H1 (cell line): ENCODE measurements around the gene MMP1. TPM values are rescaled to one million over a fixed set of nuclear protein-coding genes. Genes with fewer than 3 reads are reported as not detected.

Experiments
- CTCF ChIA-PET: fragments of 300-600 bp; sonication (Branson Sonifier 250); formaldehyde crosslinking; loops from one replicate; lab custom pipeline; 2021; ENCODE audit not compliant: partially characterized antibody; lab: Charles Lee
- POLR2A ChIA-PET: fragments of 300-600 bp; sonication (Branson Sonifier 250); formaldehyde crosslinking; loops from one replicate; lab custom pipeline; 2021; ENCODE audit warnings: inconsistent platforms; ENCODE audit not compliant: partially characterized antibody; lab: Charles Lee
- DNase-seq, 2 experiments: peaks; one replicate each; pipeline versions ENCODE4 v3.0.0 to v3.0.0-alpha.2; 2010 to 2022; ENCODE audit warnings: low spot score in 2 of 2, low read depth in 1 of 2, mixed read lengths in 1 of 2
- FAIRE-seq: peaks from 2 replicates; lab custom pipeline; 2011; peaks lifted over from hg19 to GRCh38; lab: Jason Lieb, UNC
- H2AFZ ChIP-seq: 2 replicates; pipeline ENCODE4 v1.8.1; 2012; ENCODE audit warnings: low read length, inconsistent platforms
- H2AK5ac ChIP-seq: 2 replicates; pipeline ENCODE4 v1.6.1; 2013; ENCODE audit warnings: low read depth, low read length
- H2BK120ac ChIP-seq: replicated peaks from 2 replicates; pipeline ENCODE3; 2013; ENCODE audit warnings: low read depth, low read length, inconsistent platforms
- H2BK12ac ChIP-seq: 2 replicates; pipeline ENCODE4 v1.6.1; 2013; ENCODE audit warnings: low read depth, low read length
- H2BK15ac ChIP-seq: 2 replicates; pipeline ENCODE4 v1.6.1; 2013; ENCODE audit warnings: low read length
- H2BK20ac ChIP-seq: 2 replicates; pipeline ENCODE4 v1.6.1; 2013; ENCODE audit warnings: low read length
- H2BK5ac ChIP-seq: 2 replicates; pipeline ENCODE4 v1.6.1; 2013; ENCODE audit warnings: low read depth, low read length
- H3K14ac ChIP-seq: 2 replicates; pipeline ENCODE4 v1.6.1; 2013; ENCODE audit warnings: inconsistent platforms; ENCODE audit not compliant: insufficient read length
- H3K18ac ChIP-seq: 2 replicates; pipeline ENCODE4 v1.6.1; 2013; ENCODE audit warnings: low read length; ENCODE audit errors: extremely low read depth
- H3K23ac ChIP-seq: 2 replicates; pipeline ENCODE4 v1.6.1; 2013; ENCODE audit warnings: inconsistent platforms; ENCODE audit not compliant: insufficient read length
- H3K23me2 ChIP-seq: 2 replicates; pipeline ENCODE4 v1.6.1; 2013; ENCODE audit warnings: low read depth, low read length
- H3K27ac ChIP-seq: 2 replicates; pipeline ENCODE4 v1.6.1; 2011; ENCODE audit warnings: low read depth, low read length, inconsistent platforms
- H3K27me3 ChIP-seq, 4 experiments: replicated peaks in 1 of 4; 1 replicate in 1 of 4; 2 replicates in 3 of 4; pipeline versions ENCODE4 v1.6.1 to v1.8.1; 2011 to 2013; ENCODE audit warnings: low read length in 3 of 4, mild to moderate bottlenecking in 3 of 4, inconsistent platforms in 2 of 4, mixed read lengths in 2 of 4, moderate library complexity in 1 of 4; ENCODE audit not compliant: control insufficient read depth in 3 of 4, insufficient read depth in 3 of 4; ENCODE audit errors: extremely low read depth in 1 of 4
- H3K36me3 ChIP-seq, 4 experiments: 2 replicates each; pipeline versions ENCODE4 v1.6.1 to v1.8.1; 2011 to 2013; ENCODE audit warnings: mild to moderate bottlenecking in 4 of 4, low read length in 3 of 4, moderate library complexity in 2 of 4, control low read depth in 1 of 4, inconsistent platforms in 1 of 4; ENCODE audit not compliant: insufficient read depth in 4 of 4, control insufficient read depth in 2 of 4
- H3K4ac ChIP-seq: replicated peaks from 2 replicates; pipeline ENCODE3; 2013; ENCODE audit warnings: low read length, low read depth, mixed read lengths, inconsistent platforms; ENCODE audit not compliant: insufficient read length
- H3K4me1 ChIP-seq, 4 experiments: replicated peaks in 1 of 4; 1 replicate in 1 of 4; 2 replicates in 3 of 4; pipeline versions ENCODE4 v1.6.1 to v1.8.1; 2011 to 2013; ENCODE audit warnings: low read length in 3 of 4, inconsistent platforms in 2 of 4, mixed read lengths in 1 of 4; ENCODE audit not compliant: insufficient read depth in 4 of 4, control insufficient read depth in 3 of 4
- H3K4me2 ChIP-seq, 2 experiments: 2 replicates each; pipeline versions ENCODE4 v1.6.1 to v1.8.1; 2011 to 2013; ENCODE audit warnings: low read depth in 2 of 2, low read length in 2 of 2, control low read depth in 1 of 2, inconsistent platforms in 1 of 2, mild to moderate bottlenecking in 1 of 2; ENCODE audit not compliant: insufficient read depth in 1 of 2
- H3K4me3 ChIP-seq, 4 experiments: fragments of 200-600, 300-600 bp in 1 of 4; sonication (generic), shearing (Covaris generic), sonication (Bioruptor Twin) in 1 of 4; 2 replicates each; pipeline versions ENCODE4 v1.5.1 to v1.8.1; 2011 to 2016; ENCODE audit warnings: low read length in 4 of 4, low read depth in 3 of 4, control low read depth in 2 of 4, inconsistent platforms in 2 of 4, mild to moderate bottlenecking in 2 of 4, mixed read lengths in 1 of 4, moderate library complexity in 1 of 4; ENCODE audit not compliant: insufficient read depth in 2 of 4; ENCODE audit errors: extremely low read depth in 1 of 4
- H3K56ac ChIP-seq: replicated peaks from 2 replicates; pipeline ENCODE3; 2013; ENCODE audit warnings: low read depth, mild to moderate bottlenecking, mixed read lengths, low read length, inconsistent platforms; ENCODE audit not compliant: insufficient read length
- H3K79me1 ChIP-seq: 2 replicates; pipeline ENCODE4 v1.6.1; 2013; ENCODE audit warnings: low read depth, low read length, control low read depth
- H3K79me2 ChIP-seq, 2 experiments: 2 replicates each; pipeline versions ENCODE4 v1.6.1 to v1.8.1; 2012 to 2013; ENCODE audit warnings: low read length in 2 of 2, mild to moderate bottlenecking in 2 of 2, inconsistent platforms in 1 of 2; ENCODE audit not compliant: insufficient read depth in 2 of 2, control insufficient read depth in 1 of 2
- H3K9ac ChIP-seq, 4 experiments: replicated peaks in 1 of 4; 1 replicate in 1 of 4; 2 replicates in 3 of 4; pipeline versions ENCODE4 v1.6.1 to v1.8.1; 2011 to 2013; ENCODE audit warnings: low read depth in 3 of 4, low read length in 3 of 4, control low read depth in 2 of 4, mild to moderate bottlenecking in 2 of 4, moderate library complexity in 2 of 4, inconsistent platforms in 1 of 4; ENCODE audit errors: extremely low read depth in 1 of 4
- H3K9me3 ChIP-seq, 2 experiments: 2 replicates each; pipeline versions ENCODE4 v1.6.1 to v1.8.1; 2012 to 2013; ENCODE audit warnings: mild to moderate bottlenecking in 2 of 2, moderate library complexity in 2 of 2, control low read depth in 1 of 2, inconsistent platforms in 1 of 2, low read depth in 1 of 2, low read length in 1 of 2, mixed read lengths in 1 of 2; ENCODE audit not compliant: insufficient read depth in 2 of 2
- H4K20me1 ChIP-seq, 2 experiments: replicated peaks in 1 of 2; 2 replicates each; pipeline versions ENCODE3 to v1.8.1; 2011 to 2013; ENCODE audit warnings: inconsistent platforms in 2 of 2, low read length in 2 of 2, mild to moderate bottlenecking in 1 of 2; ENCODE audit not compliant: insufficient read depth in 2 of 2, control insufficient read depth in 1 of 2
- H4K5ac ChIP-seq: 2 replicates; pipeline ENCODE4 v1.6.1; 2013; ENCODE audit warnings: low read length, low read depth, mixed read lengths, inconsistent platforms; ENCODE audit not compliant: insufficient read length
- H4K8ac ChIP-seq: 2 replicates; pipeline ENCODE4 v1.8.0; 2013; ENCODE audit warnings: mild to moderate bottlenecking, moderate library complexity, low read length, inconsistent platforms; ENCODE audit not compliant: insufficient read depth; ENCODE audit errors: extremely low read depth
- H4K91ac ChIP-seq: replicated peaks from 2 replicates; pipeline ENCODE3; 2013; ENCODE audit warnings: low read length, mixed read lengths, inconsistent platforms; ENCODE audit not compliant: insufficient read length
- CBX5 ChIP-seq: fragments of 300-800, 300-1000 bp; sonication (generic); IDR thresholded peaks from 2 replicates; pipeline ENCODE4 v1.7.1; 2016; ENCODE audit warnings: antibody characterized with exemption, low read length, low read depth
- EZH2 ChIP-seq: fragments of 200-600 bp; sonication (generic); IDR thresholded peaks from 2 replicates; pipeline ENCODE4 v1.7.1; 2012; ENCODE audit warnings: low read depth, mild to moderate bottlenecking, moderate library complexity, low read length, inconsistent platforms; ENCODE audit not compliant: severe bottlenecking
- NRF1 ChIP-seq: IDR thresholded peaks from 2 replicates; pipeline ENCODE4 v1.6.1; 2011; ENCODE audit warnings: mild to moderate bottlenecking, low read depth, low read length, improper control_type of control experiment
- RAD21 ChIP-seq, 2 experiments: IDR thresholded peaks in 1 of 2; conservative IDR thresholded peaks in 1 of 2; 2 replicates each; pipeline ENCODE4 v1.6.1; 2011; ENCODE audit warnings: low read depth in 2 of 2, low read length in 2 of 2, improper control_type of control experiment in 1 of 2, inconsistent platforms in 1 of 2, mild to moderate bottlenecking in 1 of 2, moderate library complexity in 1 of 2
- SAP30 ChIP-seq: fragments of 300-600 bp; sonication (generic); IDR thresholded peaks from 2 replicates; pipeline ENCODE4 v1.7.1; 2012; ENCODE audit warnings: low read length, moderate library complexity, mild to moderate bottlenecking, inconsistent platforms; ENCODE audit not compliant: insufficient read depth, insufficient replicate concordance
- WGBS, 2 experiments: shearing (Covaris generic) in 1 of 2; methylation state at CpG; one replicate each; pipeline versions ENCODE4 v1.1.6 to v1.1.7; 2013 to 2015; ENCODE audit warnings: low lambda C conversion rate in 2 of 2, mixed read lengths in 2 of 2, inconsistent platforms in 1 of 2, low coverage in 1 of 2, missing lambda C conversion rate in 1 of 2; ENCODE audit not compliant: insufficient replicate concordance in 2 of 2, insufficient coverage in 1 of 2, insufficient read length in 1 of 2; ENCODE audit errors: extremely low coverage in 1 of 2, missing lambda C conversion rate in 1 of 2; 5-methylcytosine and 5-hydroxymethylcytosine counted together
- polyA plus RNA-seq, 7 experiments: library from polyadenylated mRNA; depleted of rRNA in 3 of 7; stranded (reverse) in 5 of 7; unstranded in 2 of 7; fragments of >200 nt in 5 of 7; fragments of 200-250 nt in 2 of 7; gene quantifications; 1 replicate in 5 of 7; 2 replicates in 1 of 7; 4 replicates in 1 of 7; pipeline versions ENCODE4 v1.2.1 to v1.2.3, GENCODE V29; 2011 to 2013; ENCODE audit warnings: missing spikeins in 2 of 7, mixed read lengths in 2 of 7
- total RNA-seq: library from RNA; stranded (reverse); fragmentation: NEBNext Ultra II Directional; extraction: Animal tissue kit (Norgen Biotek cat#: 25700); gene quantifications from 2 replicates; pipeline ENCODE4 v1.2.1, GENCODE V29; 2021
- TF ChIP-seq, protein P1 (sequence below), 3 experiments: IDR thresholded peaks; 1 replicate in 2 of 3; 2 replicates in 1 of 3; pipeline versions ENCODE4 v1.5.1 to v1.6.1; 2011; ENCODE audit warnings: low read length in 3 of 3, mild to moderate bottlenecking in 3 of 3, inconsistent platforms in 2 of 3, low read depth in 1 of 3, moderate library complexity in 1 of 3; ENCODE audit not compliant: insufficient read depth in 1 of 3; ENCODE audit errors: control extremely low read depth in 1 of 3

MMP1 gene
- total and polyA plus RNA-seq, 2 of the 8 experiments (the other 6 are each of a cell fraction or from before 2014, with no cell fraction given), result not detected

DNA sequence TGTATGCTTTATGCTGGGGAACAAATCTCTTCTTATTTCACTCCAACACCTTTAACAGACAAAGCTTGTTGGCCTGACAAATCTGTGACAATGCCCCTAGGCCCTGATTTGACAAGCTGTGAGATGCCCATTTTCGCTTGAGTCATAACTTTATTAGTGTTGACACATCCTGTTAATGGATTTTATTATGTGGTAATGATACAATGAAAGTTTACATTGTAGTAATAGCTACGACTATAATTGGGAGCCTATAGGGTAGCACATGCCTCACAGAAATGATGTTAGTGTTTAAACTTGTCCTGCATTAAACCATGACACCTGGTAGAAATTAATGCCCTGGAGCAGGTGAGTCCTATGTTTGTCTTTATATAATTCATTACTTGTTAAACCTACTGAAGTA, 14.2 kb downstream of the MMP1 start:
- TF ChIP-seq, protein P1, sequence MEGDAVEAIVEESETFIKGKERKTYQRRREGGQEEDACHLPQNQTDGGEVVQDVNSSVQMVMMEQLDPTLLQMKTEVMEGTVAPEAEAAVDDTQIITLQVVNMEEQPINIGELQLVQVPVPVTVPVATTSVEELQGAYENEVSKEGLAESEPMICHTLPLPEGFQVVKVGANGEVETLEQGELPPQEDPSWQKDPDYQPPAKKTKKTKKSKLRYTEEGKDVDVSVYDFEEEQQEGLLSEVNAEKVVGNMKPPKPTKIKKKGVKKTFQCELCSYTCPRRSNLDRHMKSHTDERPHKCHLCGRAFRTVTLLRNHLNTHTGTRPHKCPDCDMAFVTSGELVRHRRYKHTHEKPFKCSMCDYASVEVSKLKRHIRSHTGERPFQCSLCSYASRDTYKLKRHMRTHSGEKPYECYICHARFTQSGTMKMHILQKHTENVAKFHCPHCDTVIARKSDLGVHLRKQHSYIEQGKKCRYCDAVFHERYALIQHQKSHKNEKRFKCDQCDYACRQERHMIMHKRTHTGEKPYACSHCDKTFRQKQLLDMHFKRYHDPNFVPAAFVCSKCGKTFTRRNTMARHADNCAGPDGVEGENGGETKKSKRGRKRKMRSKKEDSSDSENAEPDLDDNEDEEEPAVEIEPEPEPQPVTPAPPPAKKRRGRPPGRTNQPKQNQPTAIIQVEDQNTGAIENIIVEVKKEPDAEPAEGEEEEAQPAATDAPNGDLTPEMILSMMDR (IDR thresholded peaks at IDR 0.05; ENCODE audit: control extremely low read depth in 1 of 3, insufficient read depth in 1 of 3, low read depth in 1 of 3, low read length in 3 of 3), result no peak
- TF ChIP-seq SAP30 (no peak), CBX5 (no peak), RAD21 (IDR thresholded peaks at IDR 0.05 in 1 of 2, conservative IDR thresholded peaks at IDR 0.05 in 1 of 2; ENCODE audit: low read depth in 2 of 2, low read length in 2 of 2) (no peak), EZH2 (no peak), NRF1 (no peak)
- H4K5ac ChIP-seq, result no peak overlapping the region
- DNase-seq, result no peak
- no peaks in the 10 kb centered on the region for H3K79me2 ChIP-seq
- no peak overlapping the region for H3K4me2 ChIP-seq
- H3K23me2 ChIP-seq, result no peaks in the 10 kb centered on the region
- WGBS, 2 experiments, result 87% methylated on average over 2 of the region's 2 CpGs; no CpG with 5 or more reads in 1 of the 2 experiments
- H2BK5ac ChIP-seq, result no peak overlapping the region
- no peak overlapping the region for H2AFZ ChIP-seq
- H3K9me3 ChIP-seq, result no peaks in the 10 kb centered on the region
- no peak overlapping the region for H3K18ac ChIP-seq
- no peaks in the 10 kb centered on the region for H4K20me1 ChIP-seq
- no peaks in the 10 kb centered on the region for H3K27me3 ChIP-seq
- H3K56ac ChIP-seq, result no peak overlapping the region
- CTCF ChIA-PET, result interaction anchor here (0.9 to 7.0 kb wide), 5 partner anchors 7 to 157 kb away, joined by 8 to 57 read pairs (median 12); no protein-coding TSS in a partner anchor
- H4K8ac ChIP-seq, result no peak overlapping the region
- no peaks in the 10 kb centered on the region for H3K36me3 ChIP-seq
- no peak overlapping the region for H2BK120ac ChIP-seq
- no peak for FAIRE-seq
- H3K23ac ChIP-seq, result no peak overlapping the region
- H3K79me1 ChIP-seq, result no peaks in the 10 kb centered on the region
- no peak overlapping the region for H2BK12ac ChIP-seq
- no peak overlapping the region for H3K4ac ChIP-seq
- H3K4me1 ChIP-seq, result peaks cover 0 to 3% (median under 1%) of the 10 kb centered on the region in 4 experiments; a peak in 2 of 7 replicates
- no peak overlapping the region for H4K91ac ChIP-seq
- H3K9ac ChIP-seq, result no peak overlapping the region
- H3K4me3 ChIP-seq, result no peak overlapping the region
- POLR2A ChIA-PET, result no interaction called here
- no peak overlapping the region for H3K27ac ChIP-seq
- H3K14ac ChIP-seq, result no peak overlapping the region
- H2BK20ac ChIP-seq, result no peak overlapping the region
- no peak overlapping the region for H2BK15ac ChIP-seq
- no peak overlapping the region for H2AK5ac ChIP-seq
